ENCODE data around the gene SBNO1.
"Not testable (repeated sequence)": the region's sequence is repeated elsewhere in the genome, so short reads cannot be mapped to it uniquely, and the experiment has no call there.

The SBNO1 gene

GRCh38 chr12:123270214-123271000 is 94.2 kb downstream of the SBNO1 start:
- no peak for DNase-seq (ENCODE audit: low read depth, low spot score)

GRCh38 chr12:123269896-123270213 is 94.8 kb downstream of the SBNO1 start:
- DNase-seq (ENCODE audit: low read depth, low spot score), result no peak

- DNase-seq (ENCODE audit: low read depth, low spot score), result no peak
Measured at GRCh38 chr12:123269395-123269892, 95.2 kb downstream of the SBNO1 start.

- no peak for DNase-seq (ENCODE audit: low read depth, low spot score)
Measured at GRCh38 chr12:123268850-123269249, 95.8 kb downstream of the SBNO1 start.

GRCh38 chr12:123267991-123268843 is 96.4 kb downstream of the SBNO1 start:
- no peak for DNase-seq (ENCODE audit: low read depth, low spot score)

GRCh38 chr12:123267335-123267920 is 97.2 kb downstream of the SBNO1 start:
- no peak for DNase-seq (ENCODE audit: low read depth, low spot score)

GRCh38 chr12:123266679-123267277 is 97.9 kb downstream of the SBNO1 start:
- DNase-seq (ENCODE audit: low read depth, low spot score), result no peak

GRCh38 chr12:123265851-123266678 is 98.6 kb downstream of the SBNO1 start:
- no peak for DNase-seq (ENCODE audit: low read depth, low spot score)

- DNase-seq (ENCODE audit: low read depth, low spot score), result no peak
Measured at GRCh38 chr12:123264642-123265041, 100.0 kb downstream of the SBNO1 start.

GRCh38 chr12:123263196-123263817 is 101.3 kb downstream of the SBNO1 start:
- no peak for DNase-seq (ENCODE audit: low read depth, low spot score)

GRCh38 chr12:123261196-123261595 is 103.5 kb downstream of the SBNO1 start:
- no peak for DNase-seq (ENCODE audit: low read depth, low spot score)

GRCh38 chr12:123260081-123260480 is 104.6 kb downstream of the SBNO1 start:
- no peak for DNase-seq (ENCODE audit: low read depth, low spot score)

- DNase-seq (ENCODE audit: low read depth, low spot score), result no peak
Measured at GRCh38 chr12:123258593-123258992, 106.1 kb downstream of the SBNO1 start.

- DNase-seq (ENCODE audit: low read depth, low spot score), result no peak
Measured at GRCh38 chr12:123254853-123255446, 109.7 kb downstream of the SBNO1 start.

- DNase-seq (ENCODE audit: low read depth, low spot score), result no peak
Measured at GRCh38 chr12:123253641-123254459, 110.8 kb downstream of the SBNO1 start.

GRCh38 chr12:123252365-123252764 is 112.3 kb downstream of the SBNO1 start:
- not testable (repeated sequence) for DNase-seq (ENCODE audit: low read depth, low spot score)

GRCh38 chr12:123251403-123252076 is 113.1 kb downstream of the SBNO1 start:
- DNase-seq (ENCODE audit: low read depth, low spot score), result no peak

- DNase-seq (ENCODE audit: low read depth, low spot score), result no peak
Measured at GRCh38 chr12:123250471-123251383, 113.9 kb downstream of the SBNO1 start.

Data from iPS DF 19.7 (cell line).